Measurements from ENCODE around the gene TMEM151A. TPM values are rescaled to one million over a fixed set of nuclear protein-coding genes. Genes with fewer than 3 reads are reported as not detected.
"Not testable (repeated sequence)": the region's sequence is repeated elsewhere in the genome, so short reads cannot be mapped to it uniquely, and the experiment has no call there.

The TMEM151A gene
- total and polyA plus RNA-seq, 8 donors = 0.46 to 19.6 (median 2.8) TPM; not detected in 2

DNA sequence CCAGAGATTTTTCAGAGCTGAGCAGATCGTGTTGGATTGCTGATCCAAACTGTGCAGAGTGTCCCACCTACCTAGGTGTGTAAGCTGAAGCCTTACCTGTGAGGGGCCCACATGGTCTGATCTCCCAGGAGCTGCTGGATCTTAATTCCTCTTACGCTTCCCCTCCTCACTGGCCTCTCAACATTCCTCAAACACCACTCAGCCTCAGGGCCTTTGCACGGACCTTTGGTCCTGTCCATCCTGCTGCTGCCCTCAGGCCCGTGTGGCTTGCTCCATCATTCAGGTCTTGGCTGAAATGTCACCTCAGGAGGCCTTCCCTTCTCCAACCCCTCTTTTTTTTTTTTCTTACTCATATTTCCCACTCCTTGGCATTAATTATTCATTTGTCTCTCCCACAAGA, 44.4 kb upstream of the TMEM151A start:
- 83 to 93% (median 91%) methylated on average over 4 of the region's 4 CpGs for WGBS, 5 donors

DNA sequence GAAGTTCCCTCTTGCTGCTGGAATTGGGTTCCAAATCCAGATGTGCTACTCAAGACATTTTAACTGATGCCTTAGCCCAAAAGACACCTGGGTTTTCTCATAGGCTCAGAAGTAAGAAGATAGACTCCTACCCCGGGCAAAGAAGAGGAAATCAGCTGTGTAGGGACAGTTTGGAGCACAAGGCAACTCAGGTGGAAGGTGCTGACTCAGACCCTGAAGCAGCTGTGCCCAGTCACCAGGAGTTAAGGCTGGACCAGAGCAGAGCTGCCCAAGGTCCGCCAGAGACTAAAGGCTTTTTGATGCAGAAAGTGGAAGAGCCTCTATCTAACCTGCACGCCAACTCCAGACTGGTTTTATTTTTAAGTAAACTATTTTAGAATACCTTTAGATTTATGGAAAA, 43.9 kb upstream of the TMEM151A start:
- no peak for TF ChIP-seq POLR2AphosphoS5 (IDR thresholded peaks at IDR 0.05)
- TF ChIP-seq CTCF (IDR thresholded peaks at IDR 0.05) = no peak
- TF ChIP-seq POLR2A (IDR thresholded peaks at IDR 0.05) = no peak
- no peak for TF ChIP-seq EP300 (IDR thresholded peaks at IDR 0.05)
- Histone ChIP-seq H3K4me3 (no peak overlapping the region), H3K36me3 (peaks cover 0 to 68% (median 60%) of the 10 kb centered on the region in 4 donors), H3K27ac (no peak overlapping the region), H3K9me3 (no peaks in the 10 kb centered on the region), H3K27me3 (no peaks in the 10 kb centered on the region), H3K4me1 (no peaks in the 10 kb centered on the region)
- 78 to 88% (median 86%) methylated on average over 3 of the region's 3 CpGs for whole genome bisulfite sequencing, 5 donors
- intact Hi-C loops (cut with DNase I; ENCODE audit: low total_unique reads) = no loop called here
- no peak for DNase-seq

More for the DNA sequence above, 44.4 kb upstream of the TMEM151A start:
- DNase-seq = no peak
- intact Hi-C loops (cut with DNase I; ENCODE audit: low total_unique reads) = no loop called here
- H3K4me3 ChIP-seq = no peak overlapping the region
- H3K27me3 ChIP-seq = no peaks in the 10 kb centered on the region
- H3K4me1 ChIP-seq = no peaks in the 10 kb centered on the region
- peaks cover 0 to 74% (median 65%) of the 10 kb centered on the region in 4 donors for H3K36me3 ChIP-seq
- no peak overlapping the region for H3K27ac ChIP-seq
- no peaks in the 10 kb centered on the region for H3K9me3 ChIP-seq
- TF ChIP-seq CTCF (IDR thresholded peaks at IDR 0.05) (no peak), EP300 (IDR thresholded peaks at IDR 0.05) (no peak), POLR2AphosphoS5 (IDR thresholded peaks at IDR 0.05) (no peak), POLR2A (IDR thresholded peaks at IDR 0.05) (no peak)

DNA sequence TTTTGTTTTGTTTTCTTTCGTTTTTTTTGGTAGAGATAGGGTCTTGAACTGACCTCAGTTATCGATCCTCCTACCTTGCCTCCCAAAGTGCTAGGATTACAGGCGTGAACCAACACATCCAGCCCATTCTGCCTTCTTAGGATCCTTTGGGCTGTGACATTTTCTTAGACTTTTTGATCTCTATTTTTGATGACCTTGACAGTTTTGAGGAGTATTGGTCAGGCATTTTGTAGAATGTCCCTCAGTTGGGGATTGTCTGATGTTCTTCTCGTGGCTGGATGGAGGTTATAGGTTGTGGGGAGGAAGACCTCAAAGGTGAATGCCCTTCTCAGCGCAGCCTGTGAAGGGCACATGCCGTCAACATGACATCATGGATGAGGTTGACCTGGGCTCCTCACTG, 42.8 kb upstream of the TMEM151A start:
- H3K4me1 ChIP-seq = no peaks in the 10 kb centered on the region
- no peak for DNase-seq
- no peaks in the 10 kb centered on the region for H3K27me3 ChIP-seq
- intact Hi-C loops (cut with DNase I; ENCODE audit: low total_unique reads) = no loop called here
- peaks cover 0 to 57% (median 49%) of the 10 kb centered on the region in 4 donors for H3K36me3 ChIP-seq
- 84 to 89% (median 85%) methylated on average over 6 of the region's 6 CpGs for WGBS, 5 donors
- no peak overlapping the region for H3K4me3 ChIP-seq
- no peaks in the 10 kb centered on the region for H3K9me3 ChIP-seq
- TF ChIP-seq EP300 (IDR thresholded peaks at IDR 0.05) (no peak), POLR2AphosphoS5 (IDR thresholded peaks at IDR 0.05) (no peak), POLR2A (IDR thresholded peaks at IDR 0.05) (no peak), CTCF (IDR thresholded peaks at IDR 0.05) (no peak)
- no peak overlapping the region for H3K27ac ChIP-seq

GRCh38 chr11:66251809-66252208, 39.9 kb upstream of the TMEM151A start:
- WGBS, 5 donors = 73 to 85% (median 81%) methylated on average over 7 of the region's 7 CpGs

GRCh38 chr11:66253081-66253480, 38.6 kb upstream of the TMEM151A start:
- intact Hi-C loops (cut with DNase I; ENCODE audit: low total_unique reads) = not testable (repeated sequence)

More at GRCh38 chr11:66251809-66252208, 39.9 kb upstream of the TMEM151A start:
- peaks cover 0 to under 1% (median 0%) of the 10 kb centered on the region in 3 donors for H3K27me3 ChIP-seq
- intact Hi-C loops (cut with DNase I; ENCODE audit: low total_unique reads) = no loop called here
- peaks cover 4 to 6% (median 5%) of the 10 kb centered on the region in 4 donors for H3K4me1 ChIP-seq
- H3K36me3 ChIP-seq = peaks cover 0 to 36% (median 27%) of the 10 kb centered on the region in 4 donors
- H3K9me3 ChIP-seq = no peaks in the 10 kb centered on the region
- DNase-seq = no peak
- H3K4me3 ChIP-seq = no peak overlapping the region
- no peak overlapping the region for H3K27ac ChIP-seq
- TF ChIP-seq POLR2A (IDR thresholded peaks at IDR 0.05) (no peak), EP300 (IDR thresholded peaks at IDR 0.05) (no peak), CTCF (IDR thresholded peaks at IDR 0.05) (no peak), POLR2AphosphoS5 (IDR thresholded peaks at IDR 0.05) (no peak)

More at GRCh38 chr11:66253081-66253480, 38.6 kb upstream of the TMEM151A start:
- Histone ChIP-seq H3K4me1 (peaks cover 8 to 12% (median 11%) of the 10 kb centered on the region in 4 donors), H3K36me3 (peaks cover 0 to 23% (median 16%) of the 10 kb centered on the region in 4 donors), H3K27me3 (peaks cover 0 to 11% (median 0%) of the 10 kb centered on the region in 3 donors)
- not testable (repeated sequence) for DNase-seq, H3K4me3 ChIP-seq, H3K9me3 ChIP-seq, H3K27ac ChIP-seq
- WGBS, 5 donors = 47 to 74% (median 52%) methylated on average over 6 of the region's 6 CpGs
